ENCODE results near the gene FAM162B.

DNA sequence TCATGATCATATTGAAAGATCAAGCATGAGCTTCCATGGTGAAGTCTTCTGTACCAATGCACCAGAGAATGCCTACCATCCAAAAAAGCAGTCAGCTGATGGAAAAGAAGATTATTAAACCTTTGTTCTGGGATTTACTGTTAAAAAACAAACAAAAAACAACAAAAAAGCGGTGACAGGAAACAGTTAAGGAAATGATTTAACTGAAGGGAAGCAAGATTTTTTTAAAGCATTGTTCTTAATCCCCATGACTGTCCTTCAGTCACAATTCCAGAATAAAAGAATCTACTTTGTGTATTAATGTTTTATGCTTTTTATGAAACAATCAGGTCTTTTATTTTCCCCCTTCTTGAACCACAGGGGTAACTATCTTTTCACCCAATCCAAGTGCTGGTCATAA, 23.9 kb downstream of the FAM162B start:
- no peak for TF ChIP-seq POLR2A (IDR thresholded peaks at IDR 0.05; ENCODE audit: low read length)
- TF ChIP-seq GATA1 (IDR thresholded peaks at IDR 0.05; ENCODE audit: low read depth, low read length) = no peak

All from erythroblast (primary cell).